AG09319 (cell line): ENCODE data around the gene LPP.
A peak's percentile ranks its signal among the peaks of the same experiment; 100 is the strongest.

Experiments used
- DNase-seq: peaks from one replicate; pipeline ENCODE4 v3.0.0-alpha.2; 2010; ENCODE audit warnings: low read depth; ENCODE audit errors: extremely low read depth
- TF ChIP-seq, protein P1 (sequence below): IDR thresholded peaks from 2 replicates; pipeline ENCODE4 v1.5.1; 2011; ENCODE audit warnings: low read depth, mild to moderate bottlenecking, inconsistent platforms, low read length, moderate library complexity

Gene LPP

DNA sequence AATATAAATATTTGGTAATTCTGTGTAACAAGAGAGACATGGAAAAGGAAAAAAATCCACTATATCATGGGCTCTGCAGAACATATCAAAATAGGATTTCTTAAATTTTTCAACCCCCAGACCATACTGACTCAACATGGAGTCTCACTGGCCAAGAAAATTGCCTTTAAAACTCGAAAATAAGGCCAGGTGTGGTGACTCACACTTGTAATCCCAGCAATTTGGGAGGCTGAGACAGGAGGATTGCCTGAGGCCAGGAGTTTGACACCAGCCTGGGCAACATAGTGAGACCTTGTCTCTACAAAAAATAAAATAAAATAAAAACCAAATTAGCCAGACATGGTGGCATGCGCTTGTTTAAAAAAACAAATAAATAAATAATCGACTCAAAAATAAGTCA, 723.4 kb downstream of the LPP start:
- TF ChIP-seq, protein P1, sequence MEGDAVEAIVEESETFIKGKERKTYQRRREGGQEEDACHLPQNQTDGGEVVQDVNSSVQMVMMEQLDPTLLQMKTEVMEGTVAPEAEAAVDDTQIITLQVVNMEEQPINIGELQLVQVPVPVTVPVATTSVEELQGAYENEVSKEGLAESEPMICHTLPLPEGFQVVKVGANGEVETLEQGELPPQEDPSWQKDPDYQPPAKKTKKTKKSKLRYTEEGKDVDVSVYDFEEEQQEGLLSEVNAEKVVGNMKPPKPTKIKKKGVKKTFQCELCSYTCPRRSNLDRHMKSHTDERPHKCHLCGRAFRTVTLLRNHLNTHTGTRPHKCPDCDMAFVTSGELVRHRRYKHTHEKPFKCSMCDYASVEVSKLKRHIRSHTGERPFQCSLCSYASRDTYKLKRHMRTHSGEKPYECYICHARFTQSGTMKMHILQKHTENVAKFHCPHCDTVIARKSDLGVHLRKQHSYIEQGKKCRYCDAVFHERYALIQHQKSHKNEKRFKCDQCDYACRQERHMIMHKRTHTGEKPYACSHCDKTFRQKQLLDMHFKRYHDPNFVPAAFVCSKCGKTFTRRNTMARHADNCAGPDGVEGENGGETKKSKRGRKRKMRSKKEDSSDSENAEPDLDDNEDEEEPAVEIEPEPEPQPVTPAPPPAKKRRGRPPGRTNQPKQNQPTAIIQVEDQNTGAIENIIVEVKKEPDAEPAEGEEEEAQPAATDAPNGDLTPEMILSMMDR, result no peak
- DNase-seq, result no peak

DNA sequence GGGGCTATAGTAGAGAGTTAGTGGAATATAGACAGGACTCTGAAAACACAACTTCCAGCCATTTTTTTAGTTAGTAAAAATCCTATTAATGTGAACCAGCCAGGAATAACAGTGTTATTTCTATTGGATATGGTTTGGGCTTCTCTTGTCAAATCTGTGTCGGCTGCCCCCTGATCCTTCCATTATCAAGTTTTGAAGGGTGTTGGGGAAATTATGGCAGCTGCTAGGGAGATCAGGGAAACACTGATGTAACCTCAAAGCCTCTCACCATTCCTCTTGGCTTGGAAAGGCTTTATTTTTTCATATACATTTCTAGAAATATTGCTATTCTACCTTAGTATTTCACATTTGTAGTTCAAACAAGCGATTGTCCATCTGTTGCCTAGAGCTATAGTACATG, 724.1 kb downstream of the LPP start:
- no peak for DNase-seq

DNA sequence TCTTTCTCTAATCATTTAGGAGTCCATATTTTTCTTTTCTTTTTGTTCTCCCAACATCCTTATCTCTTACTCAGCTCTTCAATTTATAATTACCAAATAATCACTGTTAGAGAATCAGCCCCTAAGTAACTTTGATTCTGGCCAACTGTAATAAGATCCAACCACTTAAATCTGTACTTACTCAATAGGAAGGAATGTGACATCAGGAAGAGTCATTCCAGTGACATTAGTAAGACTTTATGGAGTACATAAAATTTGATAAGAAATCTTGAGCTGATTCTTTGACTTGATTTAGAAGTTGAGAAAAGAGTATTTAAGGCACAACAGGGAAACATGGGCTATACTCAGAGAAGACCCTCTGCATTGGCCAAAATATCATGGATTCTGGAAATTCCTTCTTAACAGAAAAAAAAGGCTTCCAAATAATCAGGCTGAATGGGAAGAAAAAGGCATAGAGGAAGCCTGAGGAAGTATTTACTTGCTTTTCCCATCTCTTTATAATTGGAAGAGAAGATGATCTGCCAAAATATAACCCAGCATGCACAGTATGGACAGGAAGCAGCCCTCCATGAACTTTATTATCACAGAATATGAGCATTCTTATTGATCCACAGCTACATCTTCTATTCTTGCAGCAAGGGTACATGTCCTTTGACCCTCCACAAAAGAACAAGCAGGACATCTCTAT, 728.1 kb downstream of the LPP start:
- TF ChIP-seq, protein P1, result no peak
- DNase-seq, result peak; percentile 43

More for the DNA sequence above, 724.1 kb downstream of the LPP start:
- TF ChIP-seq, protein P1, result no peak

DNA sequence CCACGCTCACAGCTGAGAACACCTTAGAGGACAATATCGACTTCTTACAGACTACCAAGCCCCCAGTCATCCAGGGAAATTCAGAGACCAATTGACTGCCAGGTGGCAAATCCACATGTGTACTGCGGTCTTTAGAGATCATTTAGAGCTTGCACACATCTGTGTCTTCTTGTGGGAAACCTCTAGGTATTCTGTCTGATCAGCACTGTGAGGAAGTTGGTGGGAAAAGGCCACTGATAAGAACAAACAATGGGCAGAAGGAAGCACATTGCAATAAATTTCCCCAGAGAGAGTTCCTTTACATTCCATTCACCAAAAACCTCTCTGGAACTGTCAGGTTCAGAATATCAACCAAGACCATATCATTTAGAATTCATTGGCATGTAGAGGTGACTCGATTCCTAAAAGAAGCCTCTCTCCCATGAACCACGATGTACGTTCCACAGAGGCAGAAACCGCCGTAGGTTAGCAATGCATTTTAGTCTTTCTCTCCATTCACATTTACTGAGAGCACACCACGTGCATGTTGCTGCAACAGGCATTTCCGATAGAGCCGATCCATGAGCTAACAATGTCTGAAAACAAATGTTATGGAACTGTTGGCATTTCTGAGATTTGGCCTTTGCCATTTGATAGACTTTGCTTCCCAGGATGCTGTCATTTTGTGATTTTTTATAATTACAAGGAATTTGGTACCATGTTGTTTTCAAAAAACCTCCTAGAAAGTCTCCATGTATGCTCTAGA, 730.5 kb downstream of the LPP start:
- TF ChIP-seq, protein P1, result no peak
- DNase-seq, result no peak

DNA sequence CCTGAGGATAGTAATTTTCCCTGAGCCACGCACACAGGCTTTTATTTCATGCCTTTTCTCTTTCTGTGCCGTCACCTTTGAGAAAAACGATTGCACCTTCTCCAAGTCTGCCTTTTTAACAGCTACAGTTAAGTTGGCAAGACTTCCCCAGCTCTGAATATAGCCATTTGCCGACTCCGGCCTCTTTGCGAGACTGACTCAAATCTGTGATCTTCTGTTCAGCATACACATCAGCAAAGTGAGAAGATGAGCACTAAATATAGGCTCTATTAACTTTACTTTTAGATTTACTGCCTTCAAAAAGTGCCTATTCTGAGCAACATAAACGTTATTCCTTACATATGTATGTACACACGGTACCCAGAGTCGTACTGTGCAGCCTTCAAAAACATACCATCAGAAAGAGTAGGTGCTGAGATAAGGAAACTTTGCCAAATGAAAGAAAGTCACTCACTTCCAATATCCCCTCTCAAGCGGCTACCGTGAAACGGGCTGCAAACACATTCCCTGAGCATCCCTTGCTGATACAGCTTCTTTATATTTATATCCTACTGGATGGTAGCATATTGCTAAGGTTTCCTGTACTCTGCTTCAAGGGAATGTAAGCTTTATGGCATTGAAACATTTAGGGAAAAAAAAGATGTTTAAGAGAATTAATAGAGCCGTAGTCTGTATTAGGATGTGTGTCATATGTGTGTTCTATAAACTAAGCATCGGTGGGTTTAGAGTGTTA, 734.5 kb downstream of the LPP start:
- TF ChIP-seq, protein P1, result no peak
- DNase-seq, result no peak

DNA sequence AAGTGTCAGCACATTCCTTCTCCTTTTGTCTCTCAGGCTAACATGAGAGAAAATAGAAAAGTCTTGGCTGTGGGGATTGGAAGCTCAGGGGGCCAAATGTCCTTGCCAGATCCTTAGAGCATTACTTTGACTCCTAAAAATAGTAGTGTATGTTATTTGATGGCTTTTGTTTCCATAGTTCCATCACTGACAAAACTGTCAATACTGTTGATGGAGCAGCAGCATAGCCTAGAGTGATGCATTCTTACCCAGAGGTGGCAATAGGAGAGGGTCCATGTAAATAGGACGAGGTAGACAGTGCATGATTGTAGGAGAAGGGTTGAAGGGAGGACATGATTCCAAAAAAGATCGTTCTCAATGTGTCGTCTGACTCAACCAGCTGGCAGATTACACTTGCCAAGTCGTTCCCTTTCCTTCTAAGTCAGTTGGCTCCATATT, 735.1 kb downstream of the LPP start:
- TF ChIP-seq, protein P1, result no peak
- no peak for DNase-seq
